SW 1271 (cell line): Measurements from ENCODE around the gene SLC38A9.

Experiments
- DNase-seq, 2 experiments: peaks; one replicate each; lab custom pipeline; 2025; lab: John Stamatoyannopoulos, UW

The SLC38A9 gene

DNA sequence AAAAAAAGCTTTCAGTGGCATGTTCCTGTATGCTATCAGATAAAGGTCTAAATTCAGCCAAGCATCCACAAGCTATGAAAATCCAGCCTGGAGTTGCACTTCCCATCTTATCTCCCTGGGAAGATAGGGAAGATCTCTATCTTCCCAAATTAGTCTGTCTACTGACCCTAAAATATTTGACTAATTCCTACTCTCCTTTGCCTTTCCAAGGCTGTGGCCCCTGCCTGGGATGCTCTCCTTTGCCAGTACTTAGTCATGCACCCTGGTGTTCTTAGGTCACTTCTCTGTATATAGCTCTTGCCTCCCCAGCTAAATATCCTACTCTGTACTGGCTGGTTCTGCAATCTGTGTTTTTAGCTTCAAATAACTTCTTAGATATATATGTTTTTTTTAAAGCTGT, 133.4 kb downstream of the SLC38A9 start:
- no peak for DNase-seq

DNA sequence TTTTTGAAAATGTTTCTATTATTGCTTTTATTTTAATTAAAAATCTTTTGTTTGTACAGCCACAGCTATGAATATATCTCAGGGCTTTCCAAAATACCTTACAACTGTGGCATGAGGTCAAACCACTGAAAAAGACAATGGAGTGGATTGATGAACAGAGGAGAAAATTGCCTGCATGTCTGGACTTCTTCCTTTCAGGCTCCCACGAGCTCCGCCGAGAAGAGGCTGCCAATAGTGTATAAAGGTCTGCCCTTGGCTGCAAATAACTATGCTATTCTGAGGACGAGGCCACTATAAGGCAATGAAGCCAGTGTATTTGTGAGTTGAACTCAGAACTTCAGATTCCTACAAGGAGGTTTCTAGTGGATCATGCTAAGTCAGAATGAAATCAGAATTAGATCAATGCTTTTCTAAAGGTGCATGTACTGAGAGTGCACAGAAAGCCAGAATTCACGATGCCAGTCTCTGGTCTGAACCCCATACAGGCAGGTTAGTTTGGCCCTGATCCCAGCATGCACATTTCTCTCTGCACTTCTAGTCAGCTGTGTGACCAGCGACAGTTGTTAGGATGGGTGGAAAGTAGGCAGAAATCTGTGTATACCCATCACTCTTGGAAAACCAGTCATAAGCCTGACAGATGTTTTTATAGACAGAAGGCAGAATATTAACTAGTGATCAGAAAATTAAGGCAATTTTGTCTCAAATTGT, 134.6 kb downstream of the SLC38A9 start:
- no peak for DNase-seq

DNA sequence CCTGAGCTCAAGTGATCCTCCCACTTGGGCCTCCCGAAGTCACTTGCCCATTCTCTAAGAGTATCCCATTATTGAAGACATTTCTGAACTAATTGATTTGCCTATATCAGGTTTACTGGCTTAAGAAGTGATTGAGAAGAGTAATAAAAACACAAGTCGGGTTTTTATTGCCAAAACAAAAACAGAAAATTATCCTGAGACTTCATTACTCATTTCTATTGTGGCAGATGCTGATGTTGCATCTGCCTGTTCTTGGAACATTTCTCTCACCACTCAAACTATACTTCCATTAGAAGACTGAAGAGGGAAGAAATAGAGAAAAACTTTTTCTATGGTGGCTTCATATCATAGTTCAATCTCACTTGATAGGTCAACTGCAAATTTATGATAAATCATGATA, 135.5 kb downstream of the SLC38A9 start:
- no peak for DNase-seq
